CD4-positive, alpha-beta memory T cell (primary cell): ENCODE measurements around the gene NT5DC1. TPM values are rescaled to one million over a fixed set of nuclear protein-coding genes. Genes with fewer than 3 reads are reported as not detected.
A peak's percentile ranks its signal among the peaks of the same experiment; 100 is the strongest.

Experiments used
- CTCF ChIA-PET: fragments of 350-600 bp; sonication (Branson Sonifier 250); formaldehyde crosslinking; loops from one replicate; lab custom pipeline; 2021; ENCODE audit warnings: inconsistent platforms; ENCODE audit not compliant: partially characterized antibody; lab: Charles Lee
- POLR2A ChIA-PET: fragments of 350-600 bp; sonication (Branson Sonifier 250); formaldehyde crosslinking; loops from one replicate; lab custom pipeline; 2021; ENCODE audit not compliant: partially characterized antibody; lab: Charles Lee
- DNase-seq, 5 donors: peaks; one replicate each; pipeline versions ENCODE4 v3.0.0 to v3.0.0-alpha.2; 2020 to 2022; ENCODE audit warnings: mixed read lengths in 1 of 5
- H3K27ac ChIP-seq: one replicate; pipeline ENCODE4 v1.7.0; 2013; ENCODE audit warnings: low read depth, low read length
- H3K27me3 ChIP-seq: 2 replicates; pipeline ENCODE4 v1.7.0; 2013; ENCODE audit warnings: mild to moderate bottlenecking, low read length, moderate library complexity; ENCODE audit not compliant: insufficient read depth
- H3K36me3 ChIP-seq: 2 replicates; pipeline ENCODE4 v1.7.0; 2013; ENCODE audit warnings: mild to moderate bottlenecking, low read length, moderate library complexity; ENCODE audit not compliant: insufficient read depth
- H3K4me1 ChIP-seq: 2 replicates; pipeline ENCODE4 v1.7.0; 2013; ENCODE audit warnings: mild to moderate bottlenecking, low read length, moderate library complexity; ENCODE audit not compliant: insufficient read depth
- H3K4me3 ChIP-seq, 2 donors: one replicate each; pipeline ENCODE4 v1.7.0; 2013; ENCODE audit warnings: low read length in 2 of 2, mild to moderate bottlenecking in 1 of 2
- H3K9me3 ChIP-seq, 2 donors: one replicate each; pipeline ENCODE4 v1.7.0; 2013; ENCODE audit warnings: low read length in 2 of 2, control low read depth in 1 of 2; ENCODE audit not compliant: control insufficient read depth in 1 of 2
- H3K27ac Mint-ChIP-seq, 7 donors: one replicate each; pipeline ENCODE4 v1.8.0; 2020 to 2021; ENCODE audit warnings: mixed read lengths in 7 of 7, mild to moderate bottlenecking in 6 of 7, inconsistent platforms in 3 of 7, moderate library complexity in 3 of 7
- H3K27me3 Mint-ChIP-seq, 2 donors: one replicate each; pipeline ENCODE4 v1.8.0; 2020 to 2021; ENCODE audit warnings: mixed read lengths in 2 of 2
- H3K36me3 Mint-ChIP-seq, 2 donors: one replicate each; pipeline ENCODE4 v1.8.0; 2020 to 2021; ENCODE audit warnings: mixed read lengths in 2 of 2, inconsistent platforms in 1 of 2, mild to moderate bottlenecking in 1 of 2
- H3K4me1 Mint-ChIP-seq, 4 donors: one replicate each; pipeline ENCODE4 v1.8.0; 2020 to 2021; ENCODE audit warnings: mixed read lengths in 4 of 4, mild to moderate bottlenecking in 1 of 4
- H3K4me3 Mint-ChIP-seq, 8 donors: one replicate each; pipeline ENCODE4 v1.8.0; 2020 to 2021; ENCODE audit warnings: mixed read lengths in 8 of 8, mild to moderate bottlenecking in 7 of 8, moderate library complexity in 6 of 8, inconsistent platforms in 3 of 8
- H3K9me3 Mint-ChIP-seq, 8 donors: one replicate each; pipeline ENCODE4 v1.8.0; 2020 to 2021; ENCODE audit warnings: mixed read lengths in 8 of 8, mild to moderate bottlenecking in 5 of 8, inconsistent platforms in 3 of 8, moderate library complexity in 1 of 8
- intact Hi-C: fragments of 100-400 bp; cut with micrococcal nuclease; formaldehyde crosslinking; loops from one replicate; pipeline ENCODE4 v1.15.1; 2023
- polyA plus RNA-seq, 2 donors: library from polyadenylated mRNA; unstranded; fragments of 300-500 nt; fragmentation: Illumina TruSeq; gene quantifications; one replicate each; pipeline ENCODE4 v1.2.3, GENCODE V29; 2021
- total RNA-seq, 2 experiments: library from RNA; stranded (reverse); gene quantifications; one replicate each; pipeline ENCODE4 v1.2.3, GENCODE V29; 2021

NT5DC1 gene
- total and polyA plus RNA-seq, 4 experiments from 2014 or later = 50.5 to 78.4 (median 58.3) TPM

DNA sequence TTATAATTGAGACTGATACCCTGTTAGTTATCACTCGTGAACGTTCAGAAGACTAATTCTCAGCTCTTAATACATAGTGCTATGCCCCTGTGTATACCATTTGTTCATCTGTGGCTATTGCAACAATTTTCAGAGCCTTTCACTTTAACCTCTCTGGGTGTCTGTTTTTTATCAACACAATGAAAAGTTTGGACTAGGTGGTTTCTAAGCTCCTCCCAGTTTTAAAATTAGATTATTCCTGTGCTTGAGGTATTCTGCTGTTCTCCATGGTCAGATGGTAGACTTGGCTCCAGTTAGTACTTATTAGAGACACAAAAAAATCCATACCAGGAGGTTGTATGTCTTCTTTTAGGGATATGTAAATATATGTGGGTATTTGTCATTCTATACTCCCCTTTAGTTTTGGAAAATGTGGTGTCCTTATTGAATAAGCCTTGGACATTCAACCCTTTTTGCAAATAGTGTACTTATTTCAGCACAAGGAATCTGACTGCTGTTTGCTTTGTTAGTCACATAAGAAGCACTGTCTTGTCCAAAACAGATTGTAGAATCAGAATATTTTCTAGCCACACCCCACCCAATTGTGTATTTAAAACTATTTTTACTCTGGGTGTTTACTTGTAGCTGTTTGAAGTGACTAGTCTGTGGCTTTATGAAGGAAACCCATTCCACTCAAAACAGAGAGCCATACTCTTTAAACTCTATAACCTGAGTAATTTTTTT, 27.3 kb downstream of the NT5DC1 start:
- no peak for DNase-seq
- CTCF ChIA-PET = interaction anchor here (1.5 kb wide), 1 partner anchor 16 kb away, joined by 3 read pairs; no protein-coding TSS in a partner anchor
- H3K27me3 Mint-ChIP-seq = no peaks in the 10 kb centered on the region
- H3K27ac Mint-ChIP-seq = no peak overlapping the region
- Histone ChIP-seq H3K4me1 (no peaks in the 10 kb centered on the region), H3K27ac (no peak overlapping the region), H3K27me3 (no peaks in the 10 kb centered on the region), H3K9me3 (no peaks in the 10 kb centered on the region), H3K4me3 (no peak overlapping the region), H3K36me3 (no peaks in the 10 kb centered on the region)
- no peaks in the 10 kb centered on the region for H3K9me3 Mint-ChIP-seq
- no peak overlapping the region for H3K4me3 Mint-ChIP-seq
- H3K4me1 Mint-ChIP-seq = peaks cover 0 to 10% (median 5%) of the 10 kb centered on the region in 4 donors
- POLR2A ChIA-PET = no interaction called here
- intact Hi-C loops = no loop called here
- peaks cover 34 to 40% of the 10 kb centered on the region in 2 donors for H3K36me3 Mint-ChIP-seq

DNA sequence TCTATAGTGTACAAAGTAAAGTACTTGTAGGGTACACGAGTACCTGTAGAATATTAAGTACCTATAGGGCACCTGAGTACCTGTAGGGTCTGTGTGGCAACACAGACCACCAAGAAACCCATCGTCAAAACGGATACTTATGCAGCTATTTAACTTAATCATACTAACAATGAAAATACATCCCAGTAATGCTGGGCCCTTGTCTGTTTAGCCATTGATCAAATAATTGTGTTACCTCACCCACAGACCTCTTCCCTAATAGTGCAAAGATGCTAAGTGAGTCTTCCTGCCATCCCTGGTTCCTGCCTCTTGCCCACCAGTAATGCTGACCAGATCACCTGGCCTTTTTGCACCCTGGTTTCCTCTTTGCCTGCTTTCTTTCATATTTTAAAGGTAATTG, 32.8 kb downstream of the NT5DC1 start:
- Mint-ChIP-seq H3K27ac (no peak overlapping the region), H3K36me3 (peaks cover 43 to 54% of the 10 kb centered on the region in 2 donors), H3K4me1 (peaks cover 11 to 13% (median 12%) of the 10 kb centered on the region in 4 donors), H3K4me3 (no peak overlapping the region), H3K9me3 (no peaks in the 10 kb centered on the region), H3K27me3 (no peaks in the 10 kb centered on the region)
- Histone ChIP-seq H3K4me3 (no peak overlapping the region), H3K27me3 (no peaks in the 10 kb centered on the region), H3K9me3 (no peaks in the 10 kb centered on the region), H3K4me1 (peaks cover 6% of the 10 kb centered on the region), H3K27ac (no peak overlapping the region), H3K36me3 (no peaks in the 10 kb centered on the region)
- intact Hi-C loops = no loop called here
- ChIA-PET POLR2A (no interaction called here), CTCF (interaction anchor here (1.1 kb wide), 1 partner anchor 20 kb away, joined by 3 read pairs; no protein-coding TSS in a partner anchor)
- DNase-seq = no peak

DNA sequence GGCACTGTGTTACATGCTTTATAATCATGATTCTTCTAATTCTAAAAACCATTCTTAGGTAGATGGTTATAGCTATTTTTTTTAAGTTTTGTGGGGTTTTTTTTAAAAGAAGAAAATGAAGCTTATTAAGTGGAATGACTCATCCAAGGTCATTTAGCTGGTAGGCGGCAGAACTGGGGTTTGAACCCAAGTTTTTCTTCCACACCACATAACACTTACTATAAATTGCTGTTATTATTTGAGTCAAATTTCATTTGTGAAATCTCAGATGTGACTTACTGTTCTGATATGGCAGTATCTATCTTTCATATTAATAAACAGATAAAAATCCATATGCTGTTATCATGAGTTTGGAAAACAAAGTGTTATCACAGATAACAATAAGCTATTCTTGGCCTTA, 35.7 kb downstream of the NT5DC1 start:
- H3K4me3 Mint-ChIP-seq = peak overlapping the region in 1 of 8 donors; percentile 1
- POLR2A ChIA-PET = no interaction called here
- no peaks in the 10 kb centered on the region for H3K9me3 Mint-ChIP-seq
- H3K9me3 ChIP-seq = no peaks in the 10 kb centered on the region
- H3K27ac Mint-ChIP-seq = peak overlapping the region in 2 of 7 donors; percentile 10 to 18
- intact Hi-C loops = no loop called here
- no peaks in the 10 kb centered on the region for H3K27me3 ChIP-seq
- CTCF ChIA-PET = interaction anchor here (1.0 kb wide), 1 partner anchor 14 kb away, joined by 4 read pairs; no protein-coding TSS in a partner anchor
- peaks cover 6% of the 10 kb centered on the region for H3K4me1 ChIP-seq
- DNase-seq = no peak
- peaks cover 9 to 11% (median 10%) of the 10 kb centered on the region in 4 donors for H3K4me1 Mint-ChIP-seq
- H3K36me3 ChIP-seq = no peaks in the 10 kb centered on the region
- H3K27me3 Mint-ChIP-seq = no peaks in the 10 kb centered on the region
- peaks cover 41 to 44% of the 10 kb centered on the region in 2 donors for H3K36me3 Mint-ChIP-seq
- H3K4me3 ChIP-seq = no peak overlapping the region
- no peak overlapping the region for H3K27ac ChIP-seq

DNA sequence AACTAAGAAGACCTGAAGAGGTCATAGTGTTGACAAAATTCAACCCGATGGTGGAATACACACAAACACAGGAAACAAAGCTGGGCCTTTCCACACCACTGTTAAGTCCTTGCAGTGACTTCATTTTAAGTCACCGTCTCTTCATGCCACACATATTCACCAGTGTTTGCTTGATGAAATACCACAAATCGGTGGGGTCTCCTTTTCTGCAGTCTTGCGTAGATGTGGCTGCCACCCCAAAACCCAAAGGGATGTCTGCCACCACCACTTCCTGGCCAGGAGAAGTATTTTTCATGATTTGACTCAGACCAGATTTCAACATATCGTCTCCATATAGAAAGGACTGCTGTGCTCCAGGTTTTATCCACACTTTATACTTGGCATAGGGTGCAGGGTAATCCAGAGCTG, 36.3 kb downstream of the NT5DC1 start:
- POLR2A ChIA-PET = no interaction called here

DNA sequence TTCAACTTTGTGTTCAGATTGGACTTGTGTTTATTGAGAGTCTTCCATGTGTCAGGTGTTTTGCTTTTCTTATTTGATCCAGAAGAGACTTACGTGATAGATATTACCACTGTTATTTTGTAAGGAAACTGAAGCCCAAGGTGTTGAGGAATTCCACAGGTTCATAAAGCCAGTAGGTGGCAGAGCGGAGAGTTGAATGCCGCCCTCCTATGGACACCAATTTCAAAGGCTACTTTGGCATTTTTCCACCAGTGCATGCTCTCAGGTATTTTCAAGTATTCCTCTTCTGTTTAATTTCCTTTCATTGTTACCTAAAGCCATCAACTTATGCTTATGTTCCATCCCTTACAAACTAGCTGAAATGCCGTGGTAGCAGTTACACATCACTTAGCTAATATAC, 39.3 kb downstream of the NT5DC1 start:
- no peaks in the 10 kb centered on the region for H3K27me3 ChIP-seq
- intact Hi-C loops = no loop called here
- no peaks in the 10 kb centered on the region for H3K9me3 ChIP-seq
- Mint-ChIP-seq H3K36me3 (peaks cover 21 to 27% of the 10 kb centered on the region in 2 donors), H3K4me3 (no peak overlapping the region), H3K9me3 (no peaks in the 10 kb centered on the region), H3K27me3 (no peaks in the 10 kb centered on the region), H3K27ac (peak overlapping the region in 2 of 7 donors; percentile 4 to 7), H3K4me1 (peaks cover 9 to 11% (median 10%) of the 10 kb centered on the region in 4 donors)
- H3K27ac ChIP-seq = no peak overlapping the region
- peaks cover 6% of the 10 kb centered on the region for H3K4me1 ChIP-seq
- ChIA-PET CTCF (no interaction called here), POLR2A (no interaction called here)
- no peaks in the 10 kb centered on the region for H3K36me3 ChIP-seq
- DNase-seq = no peak
- no peak overlapping the region for H3K4me3 ChIP-seq

More for the DNA sequence above, 36.3 kb downstream of the NT5DC1 start:
- Histone ChIP-seq H3K27ac (no peak overlapping the region), H3K4me3 (no peak overlapping the region), H3K4me1 (peaks cover 6% of the 10 kb centered on the region), H3K9me3 (no peaks in the 10 kb centered on the region), H3K27me3 (no peaks in the 10 kb centered on the region), H3K36me3 (no peaks in the 10 kb centered on the region)
- H3K4me1 Mint-ChIP-seq = peaks cover 9 to 11% (median 10%) of the 10 kb centered on the region in 4 donors
- H3K27ac Mint-ChIP-seq = peak overlapping the region in 2 of 7 donors; percentile 18 to 53
- no peak overlapping the region for H3K4me3 Mint-ChIP-seq
- CTCF ChIA-PET = interaction anchor here (1.0 kb wide), 1 partner anchor 15 kb away, joined by 4 read pairs; no protein-coding TSS in a partner anchor
- H3K9me3 Mint-ChIP-seq = no peaks in the 10 kb centered on the region
- H3K27me3 Mint-ChIP-seq = no peaks in the 10 kb centered on the region
- peak; percentile 1 to 45 (median 17) for DNase-seq
- intact Hi-C loops = no loop called here
- H3K36me3 Mint-ChIP-seq = peaks cover 38 to 40% of the 10 kb centered on the region in 2 donors

DNA sequence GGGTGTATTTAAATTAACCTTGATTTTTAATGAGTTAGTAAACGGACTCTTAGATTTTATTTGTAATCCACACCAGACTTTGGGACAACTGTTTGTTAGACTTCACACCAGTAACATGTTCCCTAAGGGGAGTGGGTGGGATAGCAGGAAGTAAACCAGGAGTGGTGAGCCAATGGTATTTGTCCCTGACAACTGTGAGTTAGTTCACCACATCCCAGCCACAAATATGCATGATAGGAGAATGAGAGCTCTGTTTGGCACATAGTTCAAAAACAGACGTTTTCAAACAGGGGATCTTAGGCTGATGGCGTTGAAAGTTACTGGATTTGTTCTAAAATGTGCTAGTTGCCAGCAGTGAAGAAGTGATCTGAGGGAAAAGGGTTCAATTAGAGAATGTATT, 44.0 kb downstream of the NT5DC1 start:
- peaks cover 12 to 16% of the 10 kb centered on the region in 2 donors for H3K36me3 Mint-ChIP-seq
- H3K4me3 Mint-ChIP-seq = no peak overlapping the region
- Histone ChIP-seq H3K9me3 (no peaks in the 10 kb centered on the region), H3K36me3 (no peaks in the 10 kb centered on the region), H3K4me1 (no peaks in the 10 kb centered on the region), H3K27ac (no peak overlapping the region), H3K4me3 (no peak overlapping the region), H3K27me3 (no peaks in the 10 kb centered on the region)
- H3K27ac Mint-ChIP-seq = no peak overlapping the region
- H3K4me1 Mint-ChIP-seq = peaks cover 0 to 2% (median under 1%) of the 10 kb centered on the region in 4 donors
- H3K27me3 Mint-ChIP-seq = no peaks in the 10 kb centered on the region
- H3K9me3 Mint-ChIP-seq = no peaks in the 10 kb centered on the region
- DNase-seq = no peak
- intact Hi-C loops = no loop called here
- CTCF ChIA-PET = no interaction called here
- POLR2A ChIA-PET = no interaction called here

DNA sequence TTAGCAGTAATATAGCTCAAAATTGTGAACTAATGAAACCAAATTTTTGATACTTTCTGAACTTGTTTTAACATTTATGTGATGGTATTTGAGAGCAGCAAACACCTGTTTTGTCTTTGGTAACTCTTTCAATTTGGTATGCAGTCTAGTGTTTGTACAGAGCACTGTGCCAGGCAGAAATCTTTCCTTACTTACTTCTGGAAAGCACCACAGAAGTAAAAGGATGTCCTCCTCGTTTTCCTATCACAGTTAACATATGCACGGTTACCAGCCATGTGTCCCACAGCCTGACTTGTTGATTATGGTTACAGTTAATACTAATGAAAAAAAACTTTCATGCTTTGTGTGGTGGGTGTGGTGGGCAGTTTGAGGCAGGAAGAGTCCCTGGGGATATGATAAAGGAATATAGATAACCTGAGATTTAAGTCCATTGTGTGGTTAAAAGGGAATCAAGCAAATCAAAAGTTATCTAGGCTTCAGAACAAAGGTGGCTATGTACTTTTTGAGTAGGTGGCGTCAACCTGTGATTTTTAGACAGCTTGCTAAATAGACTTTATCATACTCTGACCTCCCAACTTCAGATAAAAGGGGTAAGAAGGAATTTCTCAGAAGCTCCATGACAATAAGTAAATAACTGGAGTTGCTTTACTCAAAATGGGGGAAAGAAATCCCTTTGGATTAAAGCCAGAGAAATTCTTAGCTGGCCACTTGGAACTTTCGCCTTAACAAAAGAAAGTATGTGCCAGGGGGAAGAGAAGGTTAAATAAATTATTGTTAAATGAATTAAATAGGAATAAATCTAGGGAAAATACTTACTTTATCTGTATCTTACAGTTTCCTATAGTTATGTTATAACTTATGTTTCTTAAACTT, 45.4 kb downstream of the NT5DC1 start:
- H3K36me3 Mint-ChIP-seq = peaks cover 12 to 13% of the 10 kb centered on the region in 2 donors
- CTCF ChIA-PET = no interaction called here
- intact Hi-C loops = no loop called here
- no peaks in the 10 kb centered on the region for H3K27me3 Mint-ChIP-seq
- no peak overlapping the region for H3K27ac Mint-ChIP-seq
- H3K4me1 ChIP-seq = no peaks in the 10 kb centered on the region
- no peak overlapping the region for H3K4me3 Mint-ChIP-seq
- no peaks in the 10 kb centered on the region for H3K9me3 Mint-ChIP-seq
- peaks cover 0 to 2% (median 2%) of the 10 kb centered on the region in 4 donors for H3K4me1 Mint-ChIP-seq
- no peak overlapping the region for H3K27ac ChIP-seq
- POLR2A ChIA-PET = no interaction called here
- H3K9me3 ChIP-seq = no peaks in the 10 kb centered on the region
- no peak for DNase-seq
- no peaks in the 10 kb centered on the region for H3K27me3 ChIP-seq
- H3K4me3 ChIP-seq = no peak overlapping the region
- no peaks in the 10 kb centered on the region for H3K36me3 ChIP-seq
